ENCODE results near the gene CXCL1.

- TF ChIP-seq EZH2 (IDR thresholded peaks at IDR 0.05; ENCODE audit: low read length, unreplicated experiment) (no peak), CTCF (conservative IDR thresholded peaks at IDR 0.05; ENCODE audit: low read depth, low read length) (no peak), EZH2phosphoT487 (IDR thresholded peaks at IDR 0.05; ENCODE audit: borderline replicate concordance, low read length) (no peak)
These were observed 30.1 kb upstream of the CXCL1 start for GRCh38 chr4:73839071-73839470.
